Measurements from ENCODE around the gene CTDSP2.

GRCh38 chr12:57822392-57823130 is 24.0 kb downstream of the CTDSP2 start:
- TF ChIP-seq EZH2 (IDR thresholded peaks at IDR 0.05; ENCODE audit: insufficient read depth, poor library complexity, severe bottlenecking) (no peak), EZH2phosphoT487 (IDR thresholded peaks at IDR 0.05; ENCODE audit: insufficient read depth, low read depth) (no peak)

Data from GM23248 (cell line).